Gastrocnemius medialis (tissue), 4 donors: Measurements from ENCODE around the gene EDC4.

Experiments used
- POLR2A ChIP-seq, 2 donors: fragments of 450-650 bp; IDR thresholded peaks; one replicate each; pipeline ENCODE4 v1.6.1; 2017; ENCODE audit warnings: antibody characterized with exemption in 2 of 2, mild to moderate bottlenecking in 2 of 2, moderate library complexity in 2 of 2
- TF ChIP-seq, protein P1 (sequence below), 5 experiments: fragments of 450-650 bp in 3 of 5; fragments of 200-600 bp in 2 of 5; sonication (generic) in 2 of 5; IDR thresholded peaks in 4 of 5; conservative IDR thresholded peaks in 1 of 5; 1 replicate in 4 of 5; 2 replicates in 1 of 5; pipeline ENCODE4 v1.5.1; 2016 to 2019; ENCODE audit warnings: antibody characterized with exemption in 5 of 5, mild to moderate bottlenecking in 3 of 5, moderate library complexity in 3 of 5

DNA sequence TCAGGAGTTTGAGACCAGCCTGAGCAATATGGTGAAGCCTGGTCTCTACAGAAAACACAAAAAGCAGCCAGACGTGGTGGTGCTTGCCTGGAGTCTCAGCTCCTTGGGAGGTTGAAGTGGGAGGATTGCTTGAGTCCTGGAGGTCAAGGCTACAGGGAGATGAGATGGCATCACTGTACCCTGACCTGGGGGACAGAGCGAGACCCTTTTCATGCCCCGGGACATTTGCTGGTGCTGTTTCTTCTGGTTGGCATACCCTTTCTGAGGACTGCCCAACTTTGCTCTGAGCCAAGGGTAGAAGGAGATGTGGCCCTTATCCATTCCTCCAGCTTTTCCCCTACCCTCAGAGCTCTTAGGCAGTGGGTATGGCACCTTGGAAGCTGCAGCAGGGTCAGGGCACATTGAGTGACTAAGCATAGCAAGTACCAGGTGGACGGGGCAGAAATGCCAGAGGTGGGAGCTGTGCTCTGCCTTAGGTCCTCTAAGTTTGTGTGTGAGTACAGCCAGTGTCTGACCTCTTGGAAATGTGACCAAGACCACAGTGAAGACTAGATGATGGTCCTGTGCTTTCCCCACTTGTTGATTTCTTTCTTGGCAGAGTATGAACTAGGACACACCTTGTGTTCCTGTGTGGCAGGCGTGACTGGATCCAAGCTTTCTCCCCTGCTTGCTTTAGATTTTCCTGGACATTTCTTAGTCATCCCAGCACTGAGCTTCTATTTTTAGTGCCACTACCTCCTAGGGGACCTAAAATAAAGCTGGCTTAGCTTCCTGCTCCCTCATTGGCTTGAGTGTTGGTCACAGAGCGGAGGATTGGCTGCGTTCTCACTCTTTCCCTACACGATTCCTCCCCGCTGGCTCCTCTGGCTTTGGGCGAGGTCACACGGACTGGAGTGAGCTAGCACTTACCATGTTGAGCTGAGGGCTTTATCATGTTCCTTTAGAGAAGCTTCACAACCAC lies 9.9 kb upstream of the EDC4 start:
- TF ChIP-seq POLR2A (IDR thresholded peaks at IDR 0.05), result peak; percentile 79 to 82
- TF ChIP-seq, protein P1, sequence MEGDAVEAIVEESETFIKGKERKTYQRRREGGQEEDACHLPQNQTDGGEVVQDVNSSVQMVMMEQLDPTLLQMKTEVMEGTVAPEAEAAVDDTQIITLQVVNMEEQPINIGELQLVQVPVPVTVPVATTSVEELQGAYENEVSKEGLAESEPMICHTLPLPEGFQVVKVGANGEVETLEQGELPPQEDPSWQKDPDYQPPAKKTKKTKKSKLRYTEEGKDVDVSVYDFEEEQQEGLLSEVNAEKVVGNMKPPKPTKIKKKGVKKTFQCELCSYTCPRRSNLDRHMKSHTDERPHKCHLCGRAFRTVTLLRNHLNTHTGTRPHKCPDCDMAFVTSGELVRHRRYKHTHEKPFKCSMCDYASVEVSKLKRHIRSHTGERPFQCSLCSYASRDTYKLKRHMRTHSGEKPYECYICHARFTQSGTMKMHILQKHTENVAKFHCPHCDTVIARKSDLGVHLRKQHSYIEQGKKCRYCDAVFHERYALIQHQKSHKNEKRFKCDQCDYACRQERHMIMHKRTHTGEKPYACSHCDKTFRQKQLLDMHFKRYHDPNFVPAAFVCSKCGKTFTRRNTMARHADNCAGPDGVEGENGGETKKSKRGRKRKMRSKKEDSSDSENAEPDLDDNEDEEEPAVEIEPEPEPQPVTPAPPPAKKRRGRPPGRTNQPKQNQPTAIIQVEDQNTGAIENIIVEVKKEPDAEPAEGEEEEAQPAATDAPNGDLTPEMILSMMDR (IDR thresholded peaks at IDR 0.05 in 4 of 5, conservative IDR thresholded peaks at IDR 0.05 in 1 of 5), result no peak
